ENCODE measurements around the gene XAB2. TPM values are rescaled to one million over a fixed set of nuclear protein-coding genes. Genes with fewer than 3 reads are reported as not detected.

Gene XAB2
- total RNA-seq, 1 donor from 2014 or later: 34.0 TPM

DNA sequence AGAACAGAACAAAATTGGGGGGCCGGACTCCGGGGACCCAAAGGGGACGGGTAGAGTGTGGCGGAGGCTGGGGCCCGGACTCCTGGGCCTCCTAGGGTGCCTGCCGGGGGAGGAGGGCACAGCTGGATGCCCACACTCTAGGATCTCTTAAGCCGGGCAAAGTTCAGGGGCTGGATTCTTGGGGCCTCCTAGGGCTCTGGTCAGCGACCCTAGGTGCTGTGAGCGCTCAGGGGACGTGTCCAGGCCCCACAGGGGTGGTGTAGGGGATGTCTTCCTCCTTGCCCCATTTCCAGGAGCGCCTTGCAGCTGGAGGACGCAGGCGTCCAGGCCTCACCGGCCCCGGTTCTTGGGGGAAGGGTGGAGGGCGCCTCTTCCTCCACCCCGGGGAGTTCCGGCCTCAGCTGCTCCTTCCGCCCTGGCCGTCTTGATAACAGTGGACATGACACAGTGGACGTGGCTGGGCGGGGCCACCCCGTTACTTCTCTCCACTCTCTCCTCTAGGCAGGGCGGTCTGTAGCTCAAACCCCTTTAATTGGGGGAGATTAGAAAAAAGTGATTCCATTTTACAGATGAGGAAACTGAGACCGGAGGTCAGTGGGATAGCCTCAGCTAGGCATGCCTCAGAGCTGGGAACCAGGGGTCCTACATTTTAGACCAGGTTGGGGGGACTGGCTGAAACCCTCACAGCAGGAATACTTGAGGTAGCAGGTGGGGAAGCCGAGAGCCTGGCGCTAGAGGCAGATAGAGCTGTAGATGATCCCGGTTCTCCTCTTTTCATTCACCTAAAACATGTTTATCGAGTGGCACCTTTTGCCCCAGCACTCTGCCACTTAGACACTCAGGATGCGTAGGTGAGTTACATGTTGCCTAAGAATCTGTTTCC is 8.3 kb upstream of the XAB2 start:
- intact Hi-C loops (cut with DNase I): no loop called here
- peak; percentile 46 for ATAC-seq
- DNase-seq (ENCODE audit: low spot score): no peak

DNA sequence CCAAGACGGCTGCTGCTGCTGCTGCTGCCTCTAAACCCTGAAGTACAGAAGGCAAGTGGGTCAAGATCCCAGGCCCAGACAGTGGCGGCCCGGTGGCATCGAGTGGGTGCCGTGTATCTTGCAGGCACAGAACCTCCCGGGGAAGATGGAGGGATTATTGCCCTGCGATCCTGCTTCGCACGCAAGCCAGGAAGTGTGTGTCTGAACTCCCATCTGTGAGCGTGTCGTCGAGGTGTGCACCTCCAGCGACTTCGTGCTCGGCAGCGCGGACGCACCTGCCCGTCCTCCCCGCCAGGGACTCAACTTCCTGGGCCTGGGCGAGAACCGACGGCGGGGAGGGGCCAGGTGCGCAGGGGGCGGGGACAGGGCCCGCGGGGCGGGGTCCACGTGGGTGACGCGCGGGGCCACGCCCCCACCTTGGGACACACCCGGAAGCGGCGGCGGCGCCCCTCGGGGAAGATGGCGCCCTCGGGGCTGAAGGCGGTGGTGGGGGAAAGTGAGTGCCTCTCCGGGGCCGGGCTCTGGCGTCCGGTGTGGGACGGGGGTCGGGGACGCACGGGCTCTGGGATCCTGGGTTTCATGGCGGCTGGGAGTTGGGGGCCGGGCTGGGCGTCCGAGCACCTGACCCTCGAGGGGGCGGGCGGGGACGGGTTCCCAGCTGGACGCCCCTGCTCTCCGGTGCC is 7.5 kb upstream of the XAB2 start, which contains the start of gene STXBP2:
Gene STXBP2, plus strand, starts transcription at position 420 of the 683 bp plus-strand sequence. Its CDS starts 40 bp downstream, at position 460.
- ATAC-seq (peak; percentile 70), DNase-seq (ENCODE audit: low spot score) (no peak)
- intact Hi-C loops (cut with DNase I): no loop called here

DNA sequence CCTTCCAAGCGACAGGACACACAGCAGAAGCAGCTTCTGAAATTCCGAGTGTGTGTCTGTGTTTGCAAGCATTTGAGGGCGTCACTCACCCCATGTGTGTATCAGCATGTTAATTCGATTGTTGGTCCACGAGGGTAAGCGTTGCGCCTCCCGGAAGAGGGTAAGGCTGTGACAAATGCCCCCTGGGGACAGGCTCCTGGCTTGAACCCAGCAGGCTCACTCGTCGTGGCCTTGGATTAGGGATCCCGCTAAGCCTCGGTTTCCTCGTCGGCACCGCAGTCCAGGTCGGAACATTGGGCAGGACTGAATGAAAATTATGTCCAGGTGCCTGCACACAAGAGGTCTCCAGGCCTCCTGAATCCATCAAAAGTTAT is 7.0 kb upstream of the XAB2 start:
- no peak for ATAC-seq
- intact Hi-C loops (cut with DNase I): no loop called here
- no peak for DNase-seq (ENCODE audit: low spot score)

DNA sequence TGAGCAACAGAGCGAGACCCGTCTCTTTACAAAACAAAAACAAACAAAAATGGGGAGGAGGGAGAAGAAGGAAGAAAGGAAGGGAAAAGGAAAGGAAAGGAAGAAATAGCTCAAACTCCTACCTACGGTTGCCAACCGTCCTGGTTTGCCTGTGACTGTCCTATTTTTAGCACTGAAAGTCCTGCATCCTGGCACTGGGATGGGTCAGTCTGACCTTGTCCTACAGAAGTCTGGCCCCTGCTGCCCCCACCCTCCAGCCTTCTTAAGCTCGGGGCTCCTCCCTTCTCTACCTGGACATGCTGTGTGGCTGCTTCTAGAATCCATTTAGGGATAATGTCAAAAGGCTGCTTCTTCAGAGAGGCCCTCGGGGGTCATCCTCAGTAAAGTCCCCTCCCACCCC is 6.3 kb upstream of the XAB2 start:
- no peak for ATAC-seq
- intact Hi-C loops (cut with DNase I): no loop called here

DNA sequence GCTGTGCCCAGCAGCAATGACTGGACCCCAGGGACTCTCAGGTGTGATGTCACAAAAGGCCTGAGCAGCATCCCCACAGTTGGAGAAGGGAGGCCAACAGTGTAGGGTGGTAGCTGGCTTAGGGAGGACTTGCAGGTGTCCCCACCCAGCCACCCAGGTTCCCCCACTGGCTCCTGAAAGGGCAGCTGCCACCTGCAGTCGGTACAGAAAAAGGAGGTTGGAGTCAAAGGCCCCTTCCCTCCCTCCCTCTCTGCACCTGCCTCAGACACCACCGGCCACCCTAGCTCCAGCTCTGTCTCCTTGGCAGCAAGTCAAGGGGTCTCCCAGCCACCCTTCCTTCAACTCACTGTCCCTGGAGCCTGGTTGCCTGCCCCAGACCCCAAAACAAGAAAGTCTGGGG is 4.4 kb upstream of the XAB2 start, which contains the start of gene PCP2:
Gene PCP2, minus strand, starts transcription at position 22 of the 400 bp plus-strand sequence. CDS start 262 bp downstream, outside the sequence.
- intact Hi-C loops (cut with DNase I): no loop called here
- ATAC-seq: no peak

More for the DNA sequence above, 6.3 kb upstream of the XAB2 start:
- DNase-seq (ENCODE audit: low spot score): no peak

DNA sequence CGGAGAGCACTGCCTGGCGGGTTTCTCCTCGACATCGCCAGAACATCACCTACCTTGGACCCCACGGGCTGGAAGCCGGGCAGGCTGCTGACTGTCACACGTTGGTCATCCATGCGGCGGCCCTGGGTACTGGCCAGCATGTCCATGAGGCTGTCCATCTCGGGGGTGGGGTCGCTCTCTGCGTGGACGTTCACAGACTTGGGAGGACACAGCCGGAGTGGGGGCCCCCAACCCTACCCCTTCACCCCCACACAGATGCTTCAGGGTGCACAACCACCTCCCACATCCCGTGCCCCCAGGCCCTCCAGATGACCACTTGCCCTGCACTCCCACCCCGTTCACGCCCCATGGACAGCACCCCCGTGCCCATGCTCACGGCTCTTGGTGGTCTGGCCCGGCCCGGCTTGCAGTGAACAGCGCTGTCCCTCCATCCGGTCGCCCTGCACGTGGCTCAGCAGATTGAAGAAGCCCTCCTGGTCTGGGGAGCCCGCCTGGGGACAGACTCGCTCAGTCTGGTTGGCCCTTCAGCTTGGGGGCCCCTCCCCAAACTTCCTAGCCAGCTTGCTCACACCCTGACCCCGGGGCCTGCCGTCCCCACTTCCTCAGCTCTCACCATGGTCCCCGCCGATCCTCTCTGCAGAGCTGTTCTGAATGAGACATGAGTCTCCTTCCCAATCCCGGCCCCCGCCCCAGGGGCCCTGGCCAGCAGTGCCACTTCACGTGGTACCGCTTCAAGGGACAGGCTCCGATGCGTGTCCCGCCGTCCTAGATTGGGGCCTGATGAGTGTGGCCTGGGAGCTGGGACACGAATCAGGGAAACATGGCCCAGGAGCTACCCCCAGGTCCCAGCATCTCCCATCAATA is 3.2 kb upstream of the XAB2 start:
- intact Hi-C loops (cut with DNase I): no loop called here
- no peak for ATAC-seq
- no peak for DNase-seq (ENCODE audit: low spot score)

More for the DNA sequence above, 4.4 kb upstream of the XAB2 start, which contains the start of gene PCP2:
- no peak for DNase-seq (ENCODE audit: low spot score)

DNA sequence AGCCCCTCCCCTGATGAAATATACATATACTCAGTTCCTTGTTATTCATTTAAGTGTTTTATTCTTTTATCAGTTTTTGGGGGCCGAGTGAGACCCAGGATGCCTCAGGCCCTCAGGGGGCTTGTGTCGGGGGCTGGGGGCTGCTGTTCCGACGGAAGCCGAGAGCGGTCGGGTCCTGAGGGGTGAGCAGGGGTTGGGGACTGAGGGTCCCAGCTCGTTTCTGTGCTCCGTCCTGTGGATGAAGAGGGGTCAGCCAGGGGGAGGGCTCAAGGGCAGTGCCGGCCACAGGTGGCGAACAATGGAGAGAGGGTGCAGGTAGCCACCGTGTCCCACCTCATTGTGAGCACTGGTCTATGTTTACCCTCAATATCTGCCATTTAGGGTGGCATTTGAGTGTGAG is 2.2 kb upstream of the XAB2 start:
- intact Hi-C loops (cut with DNase I): no loop called here
- no peak for DNase-seq (ENCODE audit: low spot score)

DNA sequence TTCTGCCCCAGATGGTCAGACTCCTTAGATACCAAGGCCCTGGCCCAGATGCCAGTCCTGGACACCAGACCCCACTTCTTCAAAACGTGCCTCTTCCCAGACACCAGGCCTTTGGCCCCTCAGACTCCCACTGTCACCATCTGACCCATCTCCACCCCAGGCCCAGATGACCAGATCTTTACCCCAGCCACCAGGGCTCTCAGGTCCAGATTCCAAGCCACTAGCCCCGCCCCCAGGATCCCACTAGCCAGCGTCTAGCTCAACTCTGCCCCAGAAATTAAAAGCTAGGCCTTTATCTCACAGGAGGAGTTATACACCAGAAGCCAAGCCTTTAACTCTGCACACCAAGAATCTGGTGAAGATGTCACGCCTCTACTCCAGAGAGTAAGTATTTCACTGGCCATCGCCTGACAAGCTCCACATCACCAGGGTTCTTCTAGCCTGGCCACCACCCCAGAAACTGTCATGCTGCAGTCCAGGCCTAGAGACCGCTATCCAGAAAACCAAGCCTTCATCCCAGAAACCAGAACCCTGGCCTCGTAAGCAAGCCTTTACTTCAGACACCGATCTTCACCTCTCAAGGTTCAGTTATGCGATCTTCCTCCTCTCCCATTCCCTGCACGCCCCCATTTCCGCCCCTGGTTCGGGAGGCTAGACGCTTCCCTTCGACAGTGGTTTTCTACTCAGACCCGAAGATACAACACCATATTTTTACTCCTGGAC is 595 bp downstream of the XAB2 start:
- intact Hi-C loops (cut with DNase I): no loop called here
- ATAC-seq (no peak), DNase-seq (ENCODE audit: low spot score) (no peak)

More for the DNA sequence above, 2.2 kb upstream of the XAB2 start:
- no peak for ATAC-seq

DNA sequence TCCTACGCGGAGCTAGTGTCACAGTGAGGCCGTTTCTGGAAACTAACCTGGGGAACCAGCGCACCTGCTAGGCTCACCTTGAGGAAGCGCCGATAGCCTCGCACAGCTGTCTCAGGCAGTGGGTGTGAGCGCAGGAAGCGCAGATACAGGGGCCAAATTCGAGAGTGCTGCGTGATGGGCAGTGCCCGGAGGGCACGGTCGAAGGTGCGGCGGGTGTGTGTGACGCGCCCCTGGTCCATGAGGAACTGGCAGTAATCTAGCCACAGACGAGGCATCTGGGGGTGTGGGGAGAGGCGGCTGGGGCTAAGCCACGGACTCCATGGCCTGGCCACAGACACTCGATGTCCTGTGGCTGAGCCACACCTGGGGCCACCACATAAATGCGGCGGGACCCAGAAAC is 2.2 kb downstream of the XAB2 start:
- DNase-seq (ENCODE audit: low spot score) (no peak), ATAC-seq (no peak)
- intact Hi-C loops (cut with DNase I): no loop called here

DNA sequence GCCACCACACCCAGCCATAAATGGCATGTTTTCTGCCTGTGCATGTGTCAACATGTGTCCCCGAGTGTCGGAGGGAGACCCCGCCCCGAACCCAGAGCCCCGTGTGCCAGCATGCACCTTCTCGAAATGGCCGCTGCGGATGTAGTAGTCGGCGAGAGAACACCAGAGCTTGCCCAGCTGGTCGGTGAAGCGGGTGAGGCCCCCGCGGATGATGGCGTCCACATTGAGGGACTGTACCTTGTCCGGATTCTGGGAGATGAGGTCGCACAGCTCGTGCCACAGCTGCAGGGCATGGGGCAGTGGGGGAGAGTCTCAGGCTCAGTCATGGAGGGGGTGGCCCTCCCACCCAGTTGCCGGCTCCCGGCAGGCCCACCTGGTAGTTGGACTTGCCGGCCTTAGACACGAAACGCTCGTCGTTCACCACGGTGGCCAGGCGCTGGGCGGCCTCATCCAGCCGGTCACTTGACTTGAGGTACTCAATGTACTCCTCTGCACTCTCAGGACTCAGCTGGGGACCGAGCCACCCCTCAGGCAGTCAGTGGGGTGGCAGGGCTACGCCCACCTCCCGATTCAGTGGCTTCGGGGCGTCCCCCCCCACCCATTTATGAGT is 3.5 kb downstream of the XAB2 start:
- ATAC-seq (no peak), DNase-seq (ENCODE audit: low spot score) (no peak)
- intact Hi-C loops (cut with DNase I): no loop called here

DNA sequence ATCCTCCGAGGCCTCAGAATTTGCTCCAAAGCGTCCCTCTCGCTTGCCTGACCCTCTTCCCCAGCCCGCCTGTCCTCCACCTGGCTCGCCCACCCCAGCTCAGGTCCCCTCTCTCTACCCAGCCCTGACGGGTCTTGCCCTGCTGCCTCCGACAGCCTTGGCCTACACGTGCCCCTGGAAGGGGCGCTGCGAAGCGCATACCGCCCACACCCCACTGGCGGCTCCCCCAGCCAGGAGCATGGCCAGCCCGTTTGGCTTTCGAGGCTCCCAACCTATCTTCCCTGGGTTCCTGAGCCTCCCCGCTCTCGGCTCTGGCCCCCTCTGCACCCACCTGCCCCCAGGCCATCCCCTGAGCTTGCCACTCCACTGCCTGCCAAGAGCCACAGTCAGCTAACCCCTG is 4.5 kb downstream of the XAB2 start:
- intact Hi-C loops (cut with DNase I): no loop called here
- no peak for DNase-seq (ENCODE audit: low spot score)
- ATAC-seq: no peak

DNA sequence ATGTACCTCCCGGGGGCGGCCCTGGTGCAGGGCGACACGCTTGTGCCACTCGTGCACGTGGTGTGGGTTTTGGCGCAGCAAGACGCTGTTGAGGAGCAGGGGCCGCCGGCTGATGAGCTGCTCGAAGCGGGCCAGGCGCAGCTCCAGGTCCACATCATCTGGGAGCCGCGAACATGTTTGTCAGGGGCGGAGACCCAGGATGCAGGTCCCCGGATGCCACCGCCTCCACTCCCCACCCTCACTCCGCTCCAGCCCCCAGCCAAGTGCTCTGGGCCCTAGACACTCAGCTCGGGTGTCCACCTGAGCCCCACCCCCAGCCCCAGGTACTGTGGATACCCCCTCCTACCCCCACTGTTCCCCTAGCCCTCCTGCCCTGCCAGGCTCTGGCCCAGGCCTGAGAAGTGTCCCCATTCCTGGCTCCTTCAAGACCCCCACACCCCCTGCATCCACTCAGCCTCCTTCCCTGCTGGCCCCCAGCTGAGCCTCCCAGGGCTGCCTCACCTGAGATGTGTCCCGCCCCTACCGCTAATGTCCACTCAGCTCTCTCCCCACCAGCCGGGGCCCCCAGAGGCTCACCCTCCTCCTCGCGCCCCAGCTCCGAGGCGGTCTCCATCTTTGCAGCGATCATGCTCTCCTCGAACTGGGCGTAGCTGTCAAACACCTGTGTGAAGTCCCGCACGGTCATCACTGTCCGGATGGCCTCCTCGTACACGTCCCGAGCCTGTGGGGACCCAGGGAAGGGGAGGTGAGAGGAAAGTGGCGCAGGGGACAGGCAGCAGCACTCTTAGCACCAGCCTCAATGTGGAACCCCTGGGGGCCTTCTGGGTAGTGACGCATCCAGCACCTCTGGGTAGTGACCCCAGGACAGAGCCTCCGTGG is 5.4 kb downstream of the XAB2 start:
- intact Hi-C loops (cut with DNase I): no loop called here
- ATAC-seq (no peak), DNase-seq (ENCODE audit: low spot score) (no peak)

DNA sequence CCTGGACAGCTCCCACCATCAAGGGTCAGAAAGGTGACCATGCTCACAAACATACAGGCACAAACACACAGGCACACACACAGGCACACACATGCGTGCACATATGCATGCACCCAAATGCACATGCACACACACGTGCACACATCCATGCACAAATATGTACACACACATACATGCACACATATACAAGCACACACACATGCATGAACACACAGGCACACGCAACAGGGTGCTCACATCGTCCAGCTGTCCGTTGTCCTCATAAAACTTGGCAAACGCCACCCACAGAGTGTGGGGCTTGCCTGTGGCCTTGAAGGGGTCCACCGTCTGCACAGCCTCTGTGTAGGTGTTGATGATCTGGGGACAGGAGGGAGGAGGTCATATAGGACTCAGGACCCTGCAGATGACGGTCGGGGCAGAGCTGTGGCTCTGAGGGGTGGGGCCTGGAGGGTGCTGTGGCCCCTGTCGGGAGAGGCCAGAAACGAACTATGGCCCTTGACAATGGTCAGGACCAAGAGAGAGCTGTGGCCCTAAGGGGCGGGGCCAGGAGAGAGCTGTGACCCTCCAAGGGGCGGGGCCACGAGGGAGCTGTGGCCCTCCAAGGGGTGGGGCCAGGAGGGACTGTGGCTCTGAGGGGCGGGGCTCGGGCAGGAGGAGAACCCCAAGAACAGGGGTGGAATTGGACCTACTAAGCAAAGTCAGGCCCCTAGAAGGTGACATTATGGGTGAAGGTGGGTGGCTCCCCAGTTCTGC is 6.2 kb downstream of the XAB2 start:
- no peak for DNase-seq (ENCODE audit: low spot score)
- intact Hi-C loops (cut with DNase I): no loop called here
- no peak for ATAC-seq

DNA sequence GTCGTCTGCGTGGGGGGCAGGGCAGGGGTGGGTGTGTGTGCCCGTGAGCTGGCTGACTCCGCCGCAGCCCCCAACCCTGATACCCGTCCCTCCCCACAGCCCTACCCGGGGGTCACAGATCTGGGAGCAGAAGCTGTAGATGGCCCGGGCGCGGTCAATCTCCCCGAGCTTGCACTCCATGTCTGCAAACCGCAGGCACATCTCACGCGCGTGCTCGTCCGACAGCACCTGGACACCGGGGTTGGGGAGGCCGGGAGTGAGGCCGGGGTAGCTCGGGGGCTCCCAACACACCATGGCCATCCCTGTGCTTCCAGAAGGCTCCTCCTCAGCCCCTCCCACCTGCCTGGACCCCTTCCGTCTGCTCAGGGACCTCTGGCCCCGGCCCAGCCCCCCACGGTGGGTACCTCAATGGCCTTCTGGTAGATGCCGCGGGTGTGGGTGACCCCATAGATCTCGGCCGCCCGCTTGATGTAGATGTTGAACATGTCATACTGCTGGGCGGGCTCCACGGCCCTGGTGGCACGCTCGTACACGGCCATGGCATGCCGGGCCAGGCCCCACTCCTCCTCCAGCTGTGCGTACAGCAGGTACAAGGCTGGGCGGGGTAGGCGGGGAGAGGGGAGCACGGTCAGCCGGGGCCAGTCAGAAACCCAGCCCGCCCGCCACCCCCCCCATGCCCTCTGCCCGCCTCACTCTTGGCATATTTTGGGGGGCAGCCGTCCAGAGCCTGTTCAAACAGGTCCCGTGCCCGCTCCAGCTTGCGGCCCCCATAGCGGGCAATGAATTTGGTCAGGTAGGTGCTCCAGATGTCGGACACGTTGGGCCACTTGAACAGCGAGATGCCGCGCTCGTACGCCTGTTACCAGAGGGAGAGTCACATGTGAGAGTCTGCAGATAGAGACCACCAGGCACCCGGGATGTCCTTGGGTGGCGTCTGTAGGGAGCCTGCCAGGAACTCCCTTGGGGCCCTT is 8.6 kb downstream of the XAB2 start:
- intact Hi-C loops (cut with DNase I): no loop called here
- no peak for ATAC-seq

DNA sequence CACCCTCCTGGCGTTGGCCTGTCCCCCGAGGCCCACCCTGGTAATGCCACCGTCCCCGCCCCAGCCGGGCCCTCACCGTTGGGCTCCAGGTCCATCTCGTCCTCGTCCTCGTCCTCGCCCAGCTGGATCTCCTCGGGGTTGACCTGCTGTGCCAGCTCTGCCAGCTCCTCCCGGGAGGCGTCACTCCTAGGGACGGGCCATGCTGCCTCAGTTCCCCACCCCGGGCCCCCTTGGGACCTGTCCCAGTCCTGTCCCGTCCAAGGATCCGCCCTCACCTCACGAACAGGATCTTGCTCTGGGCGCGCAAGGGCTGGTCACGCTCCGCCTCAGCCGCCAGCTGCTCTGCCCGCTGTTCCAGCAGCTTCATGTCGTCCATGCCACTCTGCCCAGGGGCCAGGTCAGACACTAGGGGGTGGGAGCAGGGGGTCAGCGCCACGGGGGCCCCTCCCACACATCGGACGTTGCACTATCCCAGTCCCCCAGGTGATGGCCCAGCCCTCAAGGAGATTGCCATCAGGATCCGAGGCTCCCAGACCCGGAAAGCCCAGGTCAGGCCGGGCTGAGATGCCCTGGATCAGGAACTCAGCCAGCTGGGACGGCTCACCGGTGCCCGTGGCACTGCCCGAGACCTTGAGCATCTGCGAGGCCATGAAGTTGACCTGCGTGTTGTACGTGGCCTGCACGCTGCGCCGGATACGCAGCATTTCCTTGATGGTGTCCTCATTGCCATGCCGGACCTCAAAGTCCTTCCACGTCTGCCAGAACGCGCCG is 9.5 kb downstream of the XAB2 start:
- no peak for ATAC-seq
- intact Hi-C loops (cut with DNase I): no loop called here
- no peak for DNase-seq (ENCODE audit: low spot score)

More for the DNA sequence above, 8.6 kb downstream of the XAB2 start:
- no peak for DNase-seq (ENCODE audit: low spot score)
